GM13976 (cell line): ENCODE data around the gene OS9.

Source experiments
- DNase-seq: peaks from one replicate; pipeline ENCODE4 v3.0.0; 2012; ENCODE audit warnings: low spot score
- in situ Hi-C: fragments of 300-500 bp; cut with MboI; formaldehyde crosslinking; loops from one replicate; pipeline ENCODE4 v1.12.0; 2022; ENCODE audit warnings: low sequenced_read_pairs, mixed read lengths, inconsistent platforms; ENCODE audit not compliant: unreplicated experiment
- TF ChIP-seq, protein P1 (sequence below): IDR thresholded peaks from 2 replicates; pipeline ENCODE4 v1.5.1; 2012; ENCODE audit warnings: borderline replicate concordance, mild to moderate bottlenecking; ENCODE audit not compliant: insufficient read depth; ENCODE audit errors: extremely low read depth, missing control alignments, control extremely low read depth

Gene OS9

DNA sequence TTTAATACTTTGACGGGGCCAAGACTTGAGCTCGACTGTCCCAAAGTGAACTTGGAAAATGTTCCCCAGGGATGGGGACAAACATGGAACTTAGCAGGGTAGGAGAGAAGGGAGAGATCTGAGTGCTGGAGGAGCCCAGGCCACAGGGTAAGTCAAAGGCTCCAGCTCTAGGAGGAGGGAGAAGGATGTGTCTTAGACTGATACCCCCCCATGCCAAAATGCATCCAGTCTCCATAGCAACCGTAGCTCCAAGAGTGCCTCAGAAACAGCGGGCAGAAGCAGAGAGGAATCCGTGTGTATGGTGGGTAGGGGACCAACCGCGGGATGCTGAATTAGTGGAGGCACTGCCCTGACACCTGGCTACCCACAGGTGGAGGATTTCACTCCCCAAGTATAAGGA is 45.5 kb downstream of the OS9 start:
- in situ Hi-C loops: no loop called here
- DNase-seq: no peak
- TF ChIP-seq, protein P1, sequence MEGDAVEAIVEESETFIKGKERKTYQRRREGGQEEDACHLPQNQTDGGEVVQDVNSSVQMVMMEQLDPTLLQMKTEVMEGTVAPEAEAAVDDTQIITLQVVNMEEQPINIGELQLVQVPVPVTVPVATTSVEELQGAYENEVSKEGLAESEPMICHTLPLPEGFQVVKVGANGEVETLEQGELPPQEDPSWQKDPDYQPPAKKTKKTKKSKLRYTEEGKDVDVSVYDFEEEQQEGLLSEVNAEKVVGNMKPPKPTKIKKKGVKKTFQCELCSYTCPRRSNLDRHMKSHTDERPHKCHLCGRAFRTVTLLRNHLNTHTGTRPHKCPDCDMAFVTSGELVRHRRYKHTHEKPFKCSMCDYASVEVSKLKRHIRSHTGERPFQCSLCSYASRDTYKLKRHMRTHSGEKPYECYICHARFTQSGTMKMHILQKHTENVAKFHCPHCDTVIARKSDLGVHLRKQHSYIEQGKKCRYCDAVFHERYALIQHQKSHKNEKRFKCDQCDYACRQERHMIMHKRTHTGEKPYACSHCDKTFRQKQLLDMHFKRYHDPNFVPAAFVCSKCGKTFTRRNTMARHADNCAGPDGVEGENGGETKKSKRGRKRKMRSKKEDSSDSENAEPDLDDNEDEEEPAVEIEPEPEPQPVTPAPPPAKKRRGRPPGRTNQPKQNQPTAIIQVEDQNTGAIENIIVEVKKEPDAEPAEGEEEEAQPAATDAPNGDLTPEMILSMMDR: no peak

DNA sequence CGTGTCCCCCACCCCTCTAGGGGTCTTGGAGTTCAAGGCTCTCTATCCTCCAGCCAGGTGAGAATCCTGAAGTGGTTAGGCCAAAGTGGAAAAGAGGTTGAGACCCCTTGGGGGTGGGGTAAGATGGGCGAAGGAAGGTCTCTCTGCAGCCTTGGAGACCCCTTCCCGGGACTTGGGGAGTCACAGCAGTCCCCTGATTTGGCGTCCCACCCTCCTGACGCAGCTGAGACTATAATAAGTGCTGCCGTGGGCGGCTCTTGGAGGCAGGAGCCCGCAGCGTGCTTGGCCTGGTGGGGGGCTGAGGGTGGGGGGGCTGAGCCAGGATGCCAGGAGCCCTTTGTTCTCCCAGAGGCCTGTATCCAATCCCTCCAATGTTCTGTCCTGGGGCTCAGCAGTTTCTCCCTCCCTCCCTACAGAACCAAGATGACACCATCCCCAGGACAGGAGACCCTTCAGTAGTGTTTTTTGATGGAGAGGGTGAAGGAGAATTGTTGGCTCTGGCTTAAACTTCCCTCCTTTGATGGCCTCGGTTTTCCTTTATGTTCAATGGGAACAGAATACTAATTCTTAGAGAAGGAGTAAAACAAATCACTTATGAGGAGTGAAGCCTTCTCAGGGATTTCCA is 46.1 kb downstream of the OS9 start:
- TF ChIP-seq, protein P1: no peak
- DNase-seq: no peak
- in situ Hi-C loops: no loop called here

DNA sequence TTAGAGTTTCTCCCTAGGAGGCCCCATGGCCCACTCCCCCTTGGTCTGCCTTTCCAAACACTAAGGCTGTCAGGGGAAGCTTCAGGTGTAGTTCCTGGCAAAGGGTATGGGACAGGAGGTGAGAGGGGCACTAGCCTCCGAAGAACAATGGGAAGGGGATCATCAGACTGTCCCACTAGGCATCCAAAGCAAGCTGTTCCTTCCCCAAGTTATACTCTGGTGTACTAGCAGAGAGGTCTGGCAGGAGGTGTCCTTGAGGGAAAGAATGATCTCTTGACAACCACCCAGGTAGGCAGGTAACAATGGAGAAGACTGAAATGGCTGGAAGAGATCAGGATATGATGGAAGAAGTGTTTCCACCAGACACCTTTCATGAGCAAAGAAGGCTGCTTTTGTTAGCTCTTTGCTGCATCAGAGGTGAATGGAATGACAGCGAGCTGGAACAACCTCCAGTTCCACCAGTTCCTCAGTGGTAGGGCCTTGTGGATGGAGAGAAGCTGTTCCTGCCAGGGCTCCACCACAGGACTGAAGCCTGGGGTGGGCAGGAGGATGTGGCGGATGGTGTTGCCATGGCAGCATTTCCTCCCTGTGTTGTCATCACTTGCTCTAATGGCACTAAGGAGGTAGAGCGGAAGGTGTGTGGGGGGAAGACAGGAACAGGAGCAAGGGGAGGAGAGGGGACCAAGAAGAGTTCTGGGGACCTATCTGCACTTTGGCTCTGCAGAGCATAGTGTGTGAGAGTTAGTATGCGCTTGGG is 46.9 kb downstream of the OS9 start:
- in situ Hi-C loops: no loop called here
- TF ChIP-seq, protein P1: no peak
- DNase-seq: peak; percentile 75

DNA sequence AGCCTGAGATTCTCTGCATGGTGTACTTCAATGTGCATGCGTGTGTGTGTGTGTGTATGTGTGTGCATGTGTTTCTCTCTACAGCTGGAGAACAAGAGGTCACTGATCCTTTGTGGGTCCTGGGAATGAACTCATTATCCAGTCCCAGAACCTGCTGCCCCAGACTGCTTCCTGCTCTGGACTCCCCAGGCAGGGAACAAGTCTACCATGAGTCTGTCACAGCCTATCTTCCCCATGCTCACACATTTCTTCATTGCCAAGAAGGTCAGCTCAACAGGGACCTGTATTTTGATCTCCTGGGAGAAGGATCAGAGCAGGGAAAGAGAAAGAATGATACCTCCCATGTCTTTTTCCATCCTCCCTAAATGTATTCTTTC is 47.5 kb downstream of the OS9 start:
- TF ChIP-seq, protein P1: no peak
- in situ Hi-C loops: no loop called here
- no peak for DNase-seq

DNA sequence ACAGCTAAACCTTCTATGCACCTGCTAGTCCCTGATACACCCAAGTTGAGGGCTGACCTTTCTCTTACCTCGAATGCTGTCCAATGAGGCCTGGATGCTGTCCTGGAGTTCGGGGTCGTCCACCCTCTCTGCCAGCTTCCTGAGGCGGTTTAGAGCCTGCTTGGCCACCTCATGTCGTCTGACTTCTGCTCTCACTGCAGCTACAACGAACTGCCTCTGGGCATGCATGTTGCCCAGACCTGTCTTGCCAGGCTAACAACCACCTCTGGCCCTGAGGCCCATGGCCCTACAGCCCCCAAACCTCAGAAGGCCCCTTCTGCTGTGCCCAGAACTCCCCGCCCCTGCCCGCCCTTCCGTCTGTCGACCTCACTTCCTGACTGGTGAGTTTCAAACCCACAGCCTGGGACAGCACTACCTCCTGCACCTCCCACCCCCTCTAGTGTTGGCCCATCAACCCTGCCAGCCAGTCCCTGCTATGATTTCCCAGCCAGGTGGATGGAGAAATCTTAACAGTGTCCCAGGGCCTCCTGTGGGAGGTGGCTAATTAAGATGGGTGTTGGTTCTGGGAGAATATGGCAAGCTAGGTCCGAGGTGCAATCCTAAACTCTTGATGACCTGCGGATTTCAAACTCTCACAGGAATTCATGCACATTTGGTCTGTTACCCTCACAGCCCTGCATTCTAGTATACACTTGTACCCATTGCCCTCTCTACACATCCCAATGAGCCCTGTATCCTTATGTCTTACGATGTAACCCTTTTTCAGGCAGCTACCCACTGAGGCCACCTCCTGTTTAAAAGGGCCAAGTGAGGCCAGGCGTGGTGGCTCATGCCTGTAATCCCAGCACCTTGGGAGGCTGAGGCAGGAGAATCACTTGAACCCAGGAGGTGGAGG is 48.2 kb downstream of the OS9 start:
- DNase-seq: peak; percentile 81
- TF ChIP-seq, protein P1: peak; percentile 68
- in situ Hi-C loops: no loop called here

DNA sequence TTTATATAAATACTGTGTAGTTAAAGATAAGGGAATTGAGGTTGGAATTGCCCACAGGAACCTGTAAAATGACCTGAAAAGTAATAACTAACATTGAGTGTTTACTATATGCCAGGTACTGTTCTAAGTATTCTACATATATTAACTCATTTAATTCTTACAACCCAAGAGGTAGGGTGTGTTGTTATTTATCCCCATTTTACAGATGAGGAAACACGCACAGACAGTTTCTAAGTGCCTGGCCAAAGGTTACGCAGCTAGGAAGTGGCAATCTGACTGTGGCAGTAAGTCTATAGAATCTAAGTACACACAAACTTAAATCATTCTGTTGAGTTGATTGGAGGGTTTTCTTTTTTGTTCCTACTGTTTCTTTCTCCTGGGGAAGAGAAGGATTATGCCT is 49.8 kb downstream of the OS9 start:
- TF ChIP-seq, protein P1: no peak
- in situ Hi-C loops: no loop called here
- DNase-seq: no peak
